Keratinocyte (primary cell): ENCODE data around the gene MYBPC2.

Source experiments
- CTCF ChIP-seq, 3 experiments: IDR thresholded peaks in 1 of 3; conservative IDR thresholded peaks in 1 of 3; optimal IDR thresholded peaks in 1 of 3; 2 replicates in 2 of 3; 3 replicates in 1 of 3; pipeline versions ENCODE3 to v1.5.1; 2011; ENCODE audit warnings: low read length in 3 of 3, mild to moderate bottlenecking in 3 of 3, moderate library complexity in 2 of 3, control low read depth in 1 of 3, inconsistent platforms in 1 of 3; ENCODE audit not compliant: insufficient read depth in 2 of 3; ENCODE audit errors: extremely low read depth in 1 of 3
- EZH2 ChIP-seq: IDR thresholded peaks from one replicate; pipeline ENCODE4 v1.6.1; 2012; ENCODE audit warnings: inconsistent platforms, mild to moderate bottlenecking, low read length, moderate library complexity

GRCh38 chr19:50431343-50432220 is 1.1 kb upstream of the MYBPC2 start:
- TF ChIP-seq CTCF (optimal IDR thresholded peaks at IDR 0.05 in 1 of 3, IDR thresholded peaks at IDR 0.05 in 1 of 3, conservative IDR thresholded peaks at IDR 0.05 in 1 of 3; ENCODE audit: extremely low read depth in 1 of 3, insufficient read depth in 2 of 3, low read length in 3 of 3), result no peak
- no peak for TF ChIP-seq EZH2
